K562 (cell line): ENCODE data around the gene ANKRD33. TPM values are rescaled to one million over a fixed set of nuclear protein-coding genes. Genes with fewer than 3 reads are reported as not detected.

Source experiments
- ATF3 ChIP-seq, 2 experiments: fragments of 450-650 bp in 1 of 2; sonication (generic) in 1 of 2; formaldehyde crosslinking in 1 of 2; IDR thresholded peaks in 1 of 2; conservative IDR thresholded peaks in 1 of 2; 2 replicates each; pipeline versions ENCODE4 v1.6.1 to v1.8.1; 2016 to 2023; ENCODE audit warnings: mild to moderate bottlenecking in 2 of 2, moderate library complexity in 2 of 2, inconsistent platforms in 1 of 2, missing genetic modification reagents in 1 of 2
- ESRRA ChIP-seq: fragments of 450-650 bp; IDR thresholded peaks from 2 replicates; pipeline ENCODE4 v1.6.1; 2014; ENCODE audit warnings: low read depth, mild to moderate bottlenecking, moderate library complexity, borderline replicate concordance
- FUS ChIP-seq: fragments of 200-400 bp; formaldehyde crosslinking; optimal IDR thresholded peaks from 2 replicates; pipeline ENCODE3; 2017; ENCODE audit warnings: low read depth, low read length
- GATAD2A ChIP-seq: fragments of 450-650 bp; IDR thresholded peaks from 2 replicates; pipeline ENCODE4 v1.6.1; 2017
- HNRNPUL1 ChIP-seq: fragments of 200-400 bp; formaldehyde crosslinking; IDR thresholded peaks from 2 replicates; pipeline ENCODE4 v1.6.1; 2017; ENCODE audit warnings: low read length
- KDM1A ChIP-seq, 2 experiments: fragments of 450-650 bp; IDR thresholded peaks; 2 replicates each; pipeline ENCODE4 v1.6.1; 2016; ENCODE audit warnings: mild to moderate bottlenecking in 2 of 2
- MAX ChIP-seq: sonication (generic); formaldehyde crosslinking; IDR thresholded peaks from 2 replicates; pipeline ENCODE4 v1.9.0; 2022; ENCODE audit warnings: mild to moderate bottlenecking, missing genetic modification reagents
- MEIS2 ChIP-seq: fragments of 450-650 bp; IDR thresholded peaks from 2 replicates; pipeline ENCODE4 v1.6.1; 2014; ENCODE audit warnings: mild to moderate bottlenecking; ENCODE audit not compliant: partially characterized antibody
- PCBP2 ChIP-seq: fragments of 200-400 bp; formaldehyde crosslinking; IDR thresholded peaks from 2 replicates; pipeline ENCODE4 v1.6.1; 2018; ENCODE audit warnings: low read length, low read depth, mild to moderate bottlenecking, moderate library complexity; ENCODE audit not compliant: poor library complexity, severe bottlenecking
- RHOXF2B ChIP-seq: fragments of 250-450 bp; sonication (Bioruptor Pico); conservative IDR thresholded peaks from 2 replicates; pipeline ENCODE4 v1.5.1; 2021
- RNF2 ChIP-seq: sonication (generic); IDR thresholded peaks from 2 replicates; pipeline ENCODE4 v1.6.1; 2016
- SFPQ ChIP-seq: fragments of 200-400 bp; formaldehyde crosslinking; IDR thresholded peaks from 2 replicates; pipeline ENCODE4 v1.6.1; 2017; ENCODE audit warnings: mild to moderate bottlenecking, low read depth, low read length, moderate library complexity
- THRAP3 ChIP-seq: fragments of 450-650 bp; IDR thresholded peaks from 2 replicates; pipeline ENCODE4 v1.6.1; 2016; ENCODE audit warnings: mild to moderate bottlenecking, inconsistent platforms, borderline replicate concordance
- TOE1 ChIP-seq, 2 experiments: fragments of 450-650 bp in 1 of 2; sonication (generic) in 1 of 2; formaldehyde crosslinking in 1 of 2; IDR thresholded peaks; 2 replicates each; pipeline versions ENCODE4 v1.7.1 to v1.8.0; 2016 to 2022; ENCODE audit warnings: borderline replicate concordance in 2 of 2, mild to moderate bottlenecking in 2 of 2, antibody characterized with exemption in 1 of 2, inconsistent platforms in 1 of 2, low read depth in 1 of 2, missing genetic modification reagents in 1 of 2, moderate library complexity in 1 of 2
- U2AF2 ChIP-seq: fragments of 200-400 bp; formaldehyde crosslinking; optimal IDR thresholded peaks from 2 replicates; pipeline ENCODE3; 2017; ENCODE audit warnings: low read depth, mild to moderate bottlenecking, low read length
- XRCC4 ChIP-seq: IDR thresholded peaks from one replicate; pipeline ENCODE4 v1.6.1; 2011; ENCODE audit not compliant: insufficient read depth, insufficient read length; ENCODE audit errors: extremely low read depth
- ZBTB11 ChIP-seq, 3 experiments: fragments of 200-800 bp in 1 of 3; fragments of 250-450 bp in 1 of 3; fragments of 450-650 bp in 1 of 3; sonication (Bioruptor Pico) in 1 of 3; sonication (Bioruptor generic) in 1 of 3; formaldehyde crosslinking in 1 of 3; IDR thresholded peaks; 2 replicates each; pipeline versions ENCODE4 v1.6.1 to v1.8.0; 2016 to 2022; ENCODE audit warnings: mild to moderate bottlenecking in 2 of 3, missing genetic modification characterization in 2 of 3, missing compliant biosample characterization in 1 of 3, moderate library complexity in 1 of 3
- ZBTB7A ChIP-seq: IDR thresholded peaks from 2 replicates; pipeline ENCODE4 v1.6.1; 2011; ENCODE audit warnings: low read depth, mild to moderate bottlenecking, low read length, moderate library complexity, borderline replicate concordance; ENCODE audit not compliant: control insufficient read depth
- ZFP30 ChIP-seq: fragments of 250-450 bp; sonication (Bioruptor Pico); IDR thresholded peaks from 2 replicates; pipeline ENCODE4 v1.8.0; 2022; ENCODE audit warnings: moderate library complexity, mild to moderate bottlenecking, inconsistent platforms, borderline replicate concordance
- ZNF79 ChIP-seq: fragments of 250-450 bp; sonication (Bioruptor Pico); IDR thresholded peaks from 2 replicates; pipeline ENCODE4 v1.4.0; 2020; ENCODE audit warnings: low read depth, mild to moderate bottlenecking, moderate library complexity
- polyA plus RNA-seq, 8 experiments: library from polyadenylated mRNA; depleted of rRNA in 4 of 8; stranded (reverse) in 5 of 8; unstranded in 3 of 8; fragments of >200 nt; fragmentation: Nextera tagmentation in 2 of 8; fragmentation: Illumina TruSeq in 1 of 8; extraction: Ambion mirVana in 2 of 8; extraction: Trizol in 1 of 8; gene quantifications; 2 replicates each; pipeline versions ENCODE4 v1.2.1 to v1.2.3, GENCODE V29; 2011 to 2014; ENCODE audit warnings: inconsistent platforms in 1 of 8, missing spikeins in 1 of 8
- total RNA-seq, 7 experiments: library from RNA; depleted of rRNA in 6 of 7; stranded (reverse); fragments of >200 nt in 6 of 7; fragmentation: Illumina TruSeq in 2 of 7; extraction: Trizol in 2 of 7; gene quantifications; 2 replicates each; pipeline versions ENCODE4 v1.2.1 to v1.2.3, GENCODE V29; 2011 to 2021; ENCODE audit warnings: low replicate concordance in 1 of 7

Gene ANKRD33
- total and polyA plus RNA-seq, 9 of the 15 experiments (the other 6 are each of a cell fraction or from before 2014, with no cell fraction given): 0.04 to 0.11 (median 0.07) TPM; not detected in 4

GRCh38 chr12:51886021-51886710, 1.7 kb upstream of the ANKRD33 start (continued):
- TF ChIP-seq MAX (CRISPR knock-in tag) (no peak), ZBTB11 (CRISPR knock-in tag; IDR thresholded peaks at IDR 0.05) (no peak), ZBTB7A (no peak), TOE1 (IDR thresholded peaks at IDR 0.05; ENCODE audit: borderline replicate concordance) (peak; percentile 96), TOE1 (CRISPR knock-in tag; IDR thresholded peaks at IDR 0.05; ENCODE audit: borderline replicate concordance, low read depth) (no peak), RHOXF2B (CRISPR knock-in tag) (no peak), U2AF2 (no peak), ATF3 (IDR thresholded peaks at IDR 0.05) (peak; percentile 45; the same call in 1 of the 2 replicates), ATF3 (CRISPR knock-in tag; conservative IDR thresholded peaks at IDR 0.05) (no peak), ZNF79 (CRISPR knock-in tag) (no peak), HNRNPUL1 (no peak), RNF2 (0 out of 2 replicates have a peak, but pooled peaks have one; percentile 25), FUS (no peak), XRCC4 (no peak), MEIS2 (peak; percentile 40), ZFP30 (CRISPR knock-in tag) (no peak), THRAP3 (no peak), KDM1A (IDR thresholded peaks at IDR 0.05) (peak in 1 of 2 experiments; percentile 49; a peak in 1 of 4 replicates), ESRRA (peak; percentile 32; the same call in 1 of the 2 replicates), GATAD2A (no peak), PCBP2 (no peak), SFPQ (no peak)
